GM18505 (cell line): ENCODE results near the gene DGKZ.
"Not testable (repeated sequence)": the region's sequence is repeated elsewhere in the genome, so short reads cannot be mapped to it uniquely, and the experiment has no call there.

Source experiments
- ATAC-seq: cut with Tn5 transposase; IDR thresholded peaks from one replicate; pipeline ENCODE4 v1.9.1; 2021; ENCODE audit not compliant: unreplicated experiment
- POLR2A ChIP-seq: IDR thresholded peaks from 4 replicates; pipeline ENCODE4 v1.6.1; 2011; ENCODE audit warnings: borderline replicate concordance; ENCODE audit not compliant: insufficient read depth, insufficient read length; ENCODE audit errors: extremely low read depth

The DGKZ gene

GRCh38 chr11:46361283-46362155 lies 14.3 kb downstream of the DGKZ start:
- peak; percentile 91 for ATAC-seq
- TF ChIP-seq POLR2A, result peak; percentile 76

GRCh38 chr11:46362156-46363030 lies 15.1 kb downstream of the DGKZ start:
- no peak for TF ChIP-seq POLR2A
- ATAC-seq, result no peak

- ATAC-seq, result no peak
These were observed 15.8 kb downstream of the DGKZ start for GRCh38 chr11:46363031-46363407.

GRCh38 chr11:46363455-46364005 lies 16.3 kb downstream of the DGKZ start:
- no peak for ATAC-seq
- TF ChIP-seq POLR2A, result no peak

More at GRCh38 chr11:46363031-46363407, 15.8 kb downstream of the DGKZ start:
- no peak for TF ChIP-seq POLR2A

GRCh38 chr11:46364056-46364455 lies 16.8 kb downstream of the DGKZ start:
- no peak for TF ChIP-seq POLR2A
- ATAC-seq, result no peak

- no peak for TF ChIP-seq POLR2A
- no peak for ATAC-seq
These were observed 17.5 kb downstream of the DGKZ start for GRCh38 chr11:46364791-46365190.

- no peak for TF ChIP-seq POLR2A
- no peak for ATAC-seq
These were observed 19.0 kb downstream of the DGKZ start for GRCh38 chr11:46366260-46366659.

GRCh38 chr11:46366661-46367161 lies 19.4 kb downstream of the DGKZ start:
- ATAC-seq, result no peak
- no peak for TF ChIP-seq POLR2A

GRCh38 chr11:46367244-46367915 lies 20.1 kb downstream of the DGKZ start:
- peak; percentile 55 for ATAC-seq
- TF ChIP-seq POLR2A, result no peak

GRCh38 chr11:46367916-46368267 lies 20.6 kb downstream of the DGKZ start:
- no peak for ATAC-seq
- no peak for TF ChIP-seq POLR2A

GRCh38 chr11:46369458-46370152 lies 22.3 kb downstream of the DGKZ start:
- peak; percentile 56 for ATAC-seq

GRCh38 chr11:46370253-46370652 lies 23.0 kb downstream of the DGKZ start:
- TF ChIP-seq POLR2A, result no peak
- no peak for ATAC-seq

More at GRCh38 chr11:46369458-46370152, 22.3 kb downstream of the DGKZ start:
- TF ChIP-seq POLR2A, result no peak

GRCh38 chr11:46371262-46371661 lies 24.0 kb downstream of the DGKZ start:
- not testable (repeated sequence) for ATAC-seq
